AG09319 (cell line): ENCODE data around the gene CHD8.
A peak's percentile ranks its signal among the peaks of the same experiment; 100 is the strongest.

ENCODE experiments used
- DNase-seq: peaks from one replicate; pipeline ENCODE4 v3.0.0-alpha.2; 2010; ENCODE audit warnings: low read depth; ENCODE audit errors: extremely low read depth
- CTCF ChIP-seq: IDR thresholded peaks from 2 replicates; pipeline ENCODE4 v1.5.1; 2011; ENCODE audit warnings: low read depth, mild to moderate bottlenecking, inconsistent platforms, low read length, moderate library complexity

Gene CHD8

GRCh38 chr14:21369949-21370679 lies 85.8 kb downstream of the CHD8 start:
- DNase-seq, result no peak
- TF ChIP-seq CTCF, result no peak

GRCh38 chr14:21367582-21368144 lies 88.3 kb downstream of the CHD8 start:
- TF ChIP-seq CTCF, result no peak
- DNase-seq, result no peak

GRCh38 chr14:21356511-21356910 lies 99.4 kb downstream of the CHD8 start:
- no peak for DNase-seq
- TF ChIP-seq CTCF, result no peak

GRCh38 chr14:21352587-21352986 lies 103.3 kb downstream of the CHD8 start:
- DNase-seq, result no peak
- TF ChIP-seq CTCF, result no peak

GRCh38 chr14:21350539-21350938 lies 105.4 kb downstream of the CHD8 start:
- no peak for TF ChIP-seq CTCF
- no peak for DNase-seq

- DNase-seq, result no peak
- no peak for TF ChIP-seq CTCF
Observed at GRCh38 chr14:21347201-21347600, 108.7 kb downstream of the CHD8 start.

GRCh38 chr14:21346532-21347135 lies 109.3 kb downstream of the CHD8 start:
- no peak for TF ChIP-seq CTCF
- peak; percentile 16 for DNase-seq
